Psoas muscle (tissue), 8 donors: Measurements from ENCODE around the gene SRRT. TPM values are rescaled to one million over a fixed set of nuclear protein-coding genes. Genes with fewer than 3 reads are reported as not detected.

Experiments
- ATAC-seq, 4 donors: fragments of 200-7000 bp; cut with Tn5 transposase; one replicate each; pipeline ENCODE4 v1.9.1; 2020; ENCODE audit warnings: moderate library complexity in 3 of 4, mild to moderate bottlenecking in 2 of 4
- DNase-seq, 2 donors: peaks; one replicate each; pipeline ENCODE4 v3.0.0-alpha.2; 2020
- H3K27ac ChIP-seq: fragments of 200-600 bp; one replicate; pipeline ENCODE4 v1.8.0; 2022
- H3K27me3 ChIP-seq, 3 donors: fragments of 200-600 bp in 1 of 3; one replicate each; pipeline versions ENCODE4 v1.6.1 to v1.8.0; 2013 to 2022; ENCODE audit warnings: low read length in 2 of 3, mild to moderate bottlenecking in 2 of 3, moderate library complexity in 1 of 3; ENCODE audit not compliant: insufficient read depth in 3 of 3
- H3K36me3 ChIP-seq, 2 donors: fragments of 200-600 bp in 1 of 2; one replicate each; pipeline versions ENCODE4 v1.6.1 to v1.8.0; 2013 to 2022; ENCODE audit warnings: low read depth in 1 of 2, mild to moderate bottlenecking in 1 of 2, moderate library complexity in 1 of 2; ENCODE audit not compliant: insufficient read depth in 1 of 2
- H3K4me1 ChIP-seq: fragments of 200-600 bp; one replicate; pipeline ENCODE4 v1.8.0; 2022
- H3K4me3 ChIP-seq: fragments of 200-600 bp; one replicate; pipeline ENCODE4 v1.8.0; 2022; ENCODE audit warnings: mild to moderate bottlenecking
- H3K9me3 ChIP-seq: fragments of 200-600 bp; one replicate; pipeline ENCODE4 v1.8.0; 2022
- WGBS, 3 donors: extraction: QIAGEN DNeasy Blood & Tissue Kit; methylation state at CpG; one replicate each; pipeline versions ENCODE4 v1.1.6 to v1.1.7; 2013; 5-methylcytosine and 5-hydroxymethylcytosine counted together
- intact Hi-C, 2 donors: fragments of 100-400 bp; cut with DNase I; formaldehyde crosslinking; loops; one replicate each; pipeline versions ENCODE4 v1.11.0 to v1.14.2; 2022
- polyA plus RNA-seq, 3 donors: library from polyadenylated mRNA; stranded (reverse); fragments of 200-250 nt; gene quantifications; one replicate each; pipeline ENCODE4 v1.2.3, GENCODE V29; 2013
- total RNA-seq, 4 donors: library from RNA; stranded (reverse); fragmentation: NEBNext Ultra II Directional in 2 of 4; extraction: Animal tissue kit (Norgen Biotek cat#: 25700) in 2 of 4; gene quantifications; one replicate each; pipeline versions ENCODE4 v1.2.1 to v1.2.4, GENCODE V29; 2021 to 2023
- TF ChIP-seq, protein P1 (sequence below): fragments of 200-600 bp; IDR thresholded peaks from one replicate; pipeline ENCODE4 v1.8.0; 2022; ENCODE audit warnings: antibody characterized with exemption
- donor health status: healthy with polysubstance abuse.
- donor health status: DM: no; HTN: no; CAD: no; lungs with moderate emphysema.
- donor health status: Bipolar disorder and iron deficiency.
- donor health status: healthy.
- donor health status: DM: yes; HTN: yes; CAD: no.
- donor health status: DM: no; HTN: no; CAD: no.
- donor health status: DM: no; HTN: no; CAD: no.
- donor health status: DM: yes; HTN: yes; CAD: no.

The SRRT gene
- total and polyA plus RNA-seq, 7 donors = 46.8 to 79.8 (median 51.2) TPM

DNA sequence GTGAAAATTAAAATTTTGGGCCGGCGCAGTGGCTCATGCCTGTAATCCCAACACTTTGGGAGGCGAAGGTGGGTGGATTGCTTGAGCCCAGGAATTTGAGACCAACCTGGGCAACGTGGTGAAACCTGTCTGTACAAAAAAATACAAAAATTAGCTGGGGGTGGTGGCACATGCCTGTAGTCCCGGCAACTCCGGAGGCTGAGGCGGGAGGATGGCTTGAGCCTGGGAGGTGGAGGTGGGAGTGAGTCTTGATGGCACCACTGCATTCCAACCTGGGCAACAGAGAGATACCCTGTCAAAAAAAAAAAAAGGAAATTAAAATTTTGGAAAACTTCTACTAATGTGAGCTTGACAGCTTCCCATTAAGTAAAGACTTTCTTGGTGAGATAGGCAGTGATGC lies 3.1 kb downstream of the SRRT start:
- Histone ChIP-seq H3K4me1 (peaks cover 42% of the 10 kb centered on the region), H3K9me3 (no peaks in the 10 kb centered on the region), H3K4me3 (peak overlapping the region; percentile 7), H3K27me3 (no peaks in the 10 kb centered on the region), H3K36me3 (peaks cover 7 to 65% of the 10 kb centered on the region in 2 donors), H3K27ac (peak overlapping the region; percentile 98)
- intact Hi-C loops = no loop called here
- ATAC-seq (no peak), DNase-seq (peak in 1 of 2 donors; percentile 33)
- WGBS, 3 donors = 56 to 74% (median 69%) methylated on average over 7 of the region's 7 CpGs
- TF ChIP-seq, protein P1, sequence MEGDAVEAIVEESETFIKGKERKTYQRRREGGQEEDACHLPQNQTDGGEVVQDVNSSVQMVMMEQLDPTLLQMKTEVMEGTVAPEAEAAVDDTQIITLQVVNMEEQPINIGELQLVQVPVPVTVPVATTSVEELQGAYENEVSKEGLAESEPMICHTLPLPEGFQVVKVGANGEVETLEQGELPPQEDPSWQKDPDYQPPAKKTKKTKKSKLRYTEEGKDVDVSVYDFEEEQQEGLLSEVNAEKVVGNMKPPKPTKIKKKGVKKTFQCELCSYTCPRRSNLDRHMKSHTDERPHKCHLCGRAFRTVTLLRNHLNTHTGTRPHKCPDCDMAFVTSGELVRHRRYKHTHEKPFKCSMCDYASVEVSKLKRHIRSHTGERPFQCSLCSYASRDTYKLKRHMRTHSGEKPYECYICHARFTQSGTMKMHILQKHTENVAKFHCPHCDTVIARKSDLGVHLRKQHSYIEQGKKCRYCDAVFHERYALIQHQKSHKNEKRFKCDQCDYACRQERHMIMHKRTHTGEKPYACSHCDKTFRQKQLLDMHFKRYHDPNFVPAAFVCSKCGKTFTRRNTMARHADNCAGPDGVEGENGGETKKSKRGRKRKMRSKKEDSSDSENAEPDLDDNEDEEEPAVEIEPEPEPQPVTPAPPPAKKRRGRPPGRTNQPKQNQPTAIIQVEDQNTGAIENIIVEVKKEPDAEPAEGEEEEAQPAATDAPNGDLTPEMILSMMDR = no peak

DNA sequence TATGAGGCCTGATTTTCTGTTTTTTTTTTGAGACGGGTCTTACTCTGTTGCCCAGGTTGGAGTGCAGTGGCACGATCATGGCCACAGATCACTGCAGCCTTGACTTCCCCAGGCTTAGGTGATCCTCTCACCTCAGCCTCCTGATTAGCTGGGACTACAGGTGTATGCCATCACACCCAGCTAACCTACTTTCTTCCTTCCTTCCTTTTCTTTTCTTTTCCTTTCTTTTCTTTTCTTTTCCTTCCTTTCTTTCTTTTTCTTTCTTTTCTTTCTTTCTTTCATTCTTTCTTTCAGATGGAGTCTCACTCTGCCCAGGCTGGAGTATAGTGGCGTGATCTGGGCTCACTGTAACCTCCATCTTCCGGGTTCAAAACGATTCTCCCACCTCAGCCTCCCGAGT lies 3.8 kb downstream of the SRRT start:
- DNase-seq (no peak), ATAC-seq (no peak)
- Histone ChIP-seq H3K27me3 (no peaks in the 10 kb centered on the region), H3K4me3 (no peak overlapping the region), H3K4me1 (peaks cover 42% of the 10 kb centered on the region), H3K27ac (peak overlapping the region; percentile 98), H3K36me3 (peaks cover 7 to 71% of the 10 kb centered on the region in 2 donors), H3K9me3 (no peaks in the 10 kb centered on the region)
- intact Hi-C loops = no loop called here
- 80 to 88% (median 83%) methylated on average over 6 of the region's 6 CpGs for WGBS, 3 donors
- TF ChIP-seq, protein P1 = no peak

DNA sequence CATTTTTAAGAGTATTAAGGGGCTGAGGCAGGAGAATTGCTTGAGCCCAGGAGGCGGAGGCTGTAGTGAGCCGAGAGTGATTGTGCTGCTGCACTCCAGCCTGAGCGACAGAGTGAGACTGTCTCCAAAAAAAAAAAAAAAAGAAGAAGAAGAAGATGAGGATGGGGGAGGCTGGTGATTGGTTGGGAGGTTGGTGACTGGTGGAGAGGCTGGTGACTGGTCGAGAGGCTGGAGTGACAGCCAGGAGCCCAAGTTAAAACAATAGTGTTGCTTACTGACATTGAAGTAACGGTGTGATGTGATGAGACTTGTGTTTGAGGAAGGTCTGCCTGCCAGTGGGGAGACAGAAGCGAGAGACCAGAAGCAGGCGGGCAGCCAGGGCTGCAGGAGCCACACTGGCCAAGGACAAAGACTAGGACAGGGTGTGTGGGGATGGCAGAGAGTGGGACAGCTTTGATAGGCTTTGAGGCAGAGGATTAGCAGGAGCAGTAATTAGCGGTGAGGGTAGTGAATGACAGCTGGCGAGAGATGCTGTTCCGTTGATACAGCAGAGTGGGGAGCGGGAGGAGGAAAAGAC lies 4.9 kb downstream of the SRRT start:
- H3K4me3 ChIP-seq = no peak overlapping the region
- ATAC-seq (no peak), DNase-seq (peak in 1 of 2 donors; percentile 34)
- TF ChIP-seq, protein P1 = no peak
- H3K9me3 ChIP-seq = no peaks in the 10 kb centered on the region
- intact Hi-C loops = loop anchor here in 1 of 2 donors (10.0 kb wide), 1 partner anchor 365 kb away; the partner anchor contains the start of gene FIS1
- no peak overlapping the region for H3K27ac ChIP-seq
- H3K4me1 ChIP-seq = peaks cover 37% of the 10 kb centered on the region
- 79 to 83% (median 82%) methylated on average over 11 of the region's 11 CpGs for WGBS, 3 donors
- H3K27me3 ChIP-seq = no peaks in the 10 kb centered on the region
- H3K36me3 ChIP-seq = peaks cover 13 to 82% of the 10 kb centered on the region in 2 donors

DNA sequence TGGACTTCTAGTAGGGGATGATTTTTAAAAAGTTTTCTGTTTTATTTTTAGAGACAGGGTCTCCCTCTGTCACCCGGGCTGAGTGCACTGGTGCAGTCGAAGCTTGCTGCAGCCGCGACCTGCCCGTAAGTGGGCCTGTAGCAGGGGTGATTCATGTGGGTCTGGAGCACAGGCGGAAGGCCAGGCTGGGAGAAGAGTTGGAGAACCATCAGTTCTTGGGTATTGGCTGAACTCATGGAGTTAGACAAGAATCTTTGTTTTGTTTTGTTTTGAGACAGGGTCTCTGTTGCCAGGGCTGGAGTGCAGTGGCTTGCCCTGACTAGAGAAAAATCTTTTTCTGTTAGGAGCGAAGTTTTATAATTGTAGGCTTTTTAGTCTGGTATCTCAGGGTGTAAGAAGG lies 5.7 kb downstream of the SRRT start:
- H3K4me3 ChIP-seq = no peak overlapping the region
- H3K4me1 ChIP-seq = peaks cover 36% of the 10 kb centered on the region
- peak in 1 of 2 donors; percentile 28 for DNase-seq
- WGBS, 3 donors = 87 to 89% (median 88%) methylated on average over 7 of the region's 7 CpGs
- no peak overlapping the region for H3K27ac ChIP-seq
- no peaks in the 10 kb centered on the region for H3K9me3 ChIP-seq
- H3K27me3 ChIP-seq = no peaks in the 10 kb centered on the region
- ATAC-seq = no peak
- intact Hi-C loops = loop anchor here in 1 of 2 donors (10.0 kb wide), 1 partner anchor 364 kb away; the partner anchor contains the start of gene FIS1
- TF ChIP-seq, protein P1 = no peak
- H3K36me3 ChIP-seq = peaks cover 13 to 91% of the 10 kb centered on the region in 2 donors

DNA sequence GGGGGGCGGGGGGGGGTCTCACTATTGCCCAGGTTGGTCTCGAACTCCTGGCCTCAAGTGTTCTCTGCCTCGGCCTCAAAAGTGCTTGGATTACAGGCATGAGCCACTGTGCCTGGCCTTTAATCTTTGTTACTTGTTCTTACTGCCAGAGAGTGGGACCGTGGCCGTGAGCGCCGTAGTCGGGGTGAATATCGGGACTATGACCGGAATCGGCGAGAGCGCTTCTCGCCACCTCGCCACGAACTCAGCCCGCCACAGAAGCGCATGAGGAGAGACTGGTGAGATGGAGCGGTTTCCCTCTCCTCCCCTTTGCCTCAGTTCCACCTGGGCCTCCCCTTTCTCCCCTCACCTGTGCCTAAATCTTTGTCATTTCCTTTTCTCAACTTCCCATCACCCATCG lies 6.2 kb downstream of the SRRT start:
- ATAC-seq = no peak

More for the DNA sequence above, 6.2 kb downstream of the SRRT start:
- H3K36me3 ChIP-seq = peaks cover 15 to 92% of the 10 kb centered on the region in 2 donors
- DNase-seq = peak in 1 of 2 donors; percentile 42
- H3K9me3 ChIP-seq = no peaks in the 10 kb centered on the region
- intact Hi-C loops = loop anchor here in 1 of 2 donors (10.0 kb wide), 1 partner anchor 364 kb away; the partner anchor contains the start of gene FIS1
- peaks cover 31% of the 10 kb centered on the region for H3K4me1 ChIP-seq
- no peak overlapping the region for H3K4me3 ChIP-seq
- TF ChIP-seq, protein P1 = no peak
- no peaks in the 10 kb centered on the region for H3K27me3 ChIP-seq
- no peak overlapping the region for H3K27ac ChIP-seq
- WGBS, 3 donors = 94 to 96% (median 95%) methylated on average over 16 to 20 of the region's 20 CpGs
